Neural cell (in vitro differentiated cells): ENCODE data around the gene BCAS1.

Experiments
- EZH2 ChIP-seq: fragments of 200-600, 300-800 bp; shearing (Covaris generic), sonication (generic); IDR thresholded peaks from 2 replicates; pipeline ENCODE4 v1.6.1; 2014; ENCODE audit warnings: antibody characterized with exemption, low read length, borderline replicate concordance, mild to moderate bottlenecking; ENCODE audit not compliant: insufficient read depth, poor library complexity, severe bottlenecking
- MXI1 ChIP-seq: fragments of 450-650 bp; conservative IDR thresholded peaks from 2 replicates; pipeline ENCODE4 v1.6.1; 2014; ENCODE audit warnings: antibody characterized with exemption, mild to moderate bottlenecking; ENCODE audit not compliant: poor library complexity, severe bottlenecking
- POLR2AphosphoS5 ChIP-seq: IDR thresholded peaks from 2 replicates; pipeline ENCODE4 v1.6.1; 2012
- TF ChIP-seq, protein P1 (sequence below): fragments of 450-650 bp; IDR thresholded peaks from 2 replicates; pipeline ENCODE4 v1.5.1; 2014; ENCODE audit warnings: antibody characterized with exemption, mild to moderate bottlenecking, moderate library complexity; ENCODE audit not compliant: poor library complexity, severe bottlenecking

DNA sequence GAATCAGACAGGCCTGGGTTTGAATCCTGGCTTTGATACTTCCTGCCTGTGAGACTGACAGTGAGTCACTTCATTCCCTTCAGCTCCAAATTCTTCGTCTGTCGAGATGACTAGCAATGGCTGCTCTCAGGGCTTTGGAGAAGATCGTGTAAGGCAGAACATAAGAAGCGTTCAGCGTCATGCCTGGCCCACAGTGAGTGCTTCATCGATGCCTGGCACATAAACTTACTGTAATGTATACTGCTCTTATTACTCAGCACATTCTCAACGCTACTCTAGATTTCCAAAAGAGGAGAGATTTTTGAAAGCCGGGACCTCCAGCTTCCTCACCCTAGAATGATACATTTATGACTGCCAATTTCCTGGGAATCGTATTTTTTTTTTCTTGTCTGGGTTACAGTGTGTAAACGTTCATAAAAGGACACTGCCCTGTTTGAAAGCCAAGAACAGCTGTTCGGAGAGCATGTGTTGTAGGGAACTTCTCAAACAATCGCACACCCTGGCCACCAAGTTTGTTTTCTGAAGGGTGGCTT is 16.2 kb upstream of the BCAS1 start:
- TF ChIP-seq, protein P1, sequence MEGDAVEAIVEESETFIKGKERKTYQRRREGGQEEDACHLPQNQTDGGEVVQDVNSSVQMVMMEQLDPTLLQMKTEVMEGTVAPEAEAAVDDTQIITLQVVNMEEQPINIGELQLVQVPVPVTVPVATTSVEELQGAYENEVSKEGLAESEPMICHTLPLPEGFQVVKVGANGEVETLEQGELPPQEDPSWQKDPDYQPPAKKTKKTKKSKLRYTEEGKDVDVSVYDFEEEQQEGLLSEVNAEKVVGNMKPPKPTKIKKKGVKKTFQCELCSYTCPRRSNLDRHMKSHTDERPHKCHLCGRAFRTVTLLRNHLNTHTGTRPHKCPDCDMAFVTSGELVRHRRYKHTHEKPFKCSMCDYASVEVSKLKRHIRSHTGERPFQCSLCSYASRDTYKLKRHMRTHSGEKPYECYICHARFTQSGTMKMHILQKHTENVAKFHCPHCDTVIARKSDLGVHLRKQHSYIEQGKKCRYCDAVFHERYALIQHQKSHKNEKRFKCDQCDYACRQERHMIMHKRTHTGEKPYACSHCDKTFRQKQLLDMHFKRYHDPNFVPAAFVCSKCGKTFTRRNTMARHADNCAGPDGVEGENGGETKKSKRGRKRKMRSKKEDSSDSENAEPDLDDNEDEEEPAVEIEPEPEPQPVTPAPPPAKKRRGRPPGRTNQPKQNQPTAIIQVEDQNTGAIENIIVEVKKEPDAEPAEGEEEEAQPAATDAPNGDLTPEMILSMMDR, result no peak
- TF ChIP-seq MXI1, result no peak
- TF ChIP-seq EZH2, result no peak
- TF ChIP-seq POLR2AphosphoS5, result no peak
